Caco-2 (cell line): Measurements from ENCODE around the gene SELENOO. TPM values are rescaled to one million over a fixed set of nuclear protein-coding genes. Genes with fewer than 3 reads are reported as not detected.
A peak's percentile ranks its signal among the peaks of the same experiment; 100 is the strongest.

Source experiments
- BruUV-seq: library from RNA; stranded (reverse); fragments of 400-500 nt; replicated peaks from 2 replicates; lab custom pipeline; 2021; lab: Mats Ljungman, UMichigan
- CTCF ChIA-PET: fragments of 300-600 bp; sonication (Branson Sonifier 250); formaldehyde crosslinking; loops from one replicate; lab custom pipeline; 2022; ENCODE audit warnings: antibody characterized with exemption; lab: Charles Lee
- POLR2A ChIA-PET: fragments of 300-600 bp; sonication (Branson Sonifier 250); formaldehyde crosslinking; loops from one replicate; lab custom pipeline; 2022; ENCODE audit warnings: antibody characterized with exemption; lab: Charles Lee
- DNase-seq, 2 experiments: peaks; one replicate each; pipeline versions ENCODE4 v3.0.0 to v3.0.0-alpha.2; 2020 to 2022
- H3K27me3 ChIP-seq: replicated peaks from 2 replicates; pipeline ENCODE4 v1.6.0; 2011; ENCODE audit warnings: low read length; ENCODE audit not compliant: control insufficient read depth, insufficient read depth
- H3K36me3 ChIP-seq: 2 replicates; pipeline ENCODE4 v1.5.1; 2011; ENCODE audit warnings: low read length; ENCODE audit not compliant: control insufficient read depth, insufficient read depth
- H3K4me1 ChIP-seq: fragments of 250-450 bp; sonication (Bioruptor Pico); 2 replicates; pipeline ENCODE4 v1.5.1; 2020; ENCODE audit warnings: mild to moderate bottlenecking
- H3K4me3 ChIP-seq: 2 replicates; pipeline ENCODE4 v1.5.1; 2011; ENCODE audit warnings: low read depth, mild to moderate bottlenecking, control low read depth, low read length
- H3K9me3 ChIP-seq: fragments of 250-450 bp; sonication (Bioruptor Pico); 2 replicates; pipeline ENCODE4 v1.5.1; 2020; ENCODE audit warnings: mild to moderate bottlenecking, moderate library complexity
- H3K27ac Mint-ChIP-seq: one replicate; pipeline ENCODE4 v1.8.0; 2022; ENCODE audit warnings: mixed read lengths; ENCODE audit not compliant: unreplicated experiment
- H3K27me3 Mint-ChIP-seq: one replicate; pipeline ENCODE4 v1.8.0; 2022; ENCODE audit warnings: mixed read lengths; ENCODE audit not compliant: insufficient read depth, unreplicated experiment
- H3K36me3 Mint-ChIP-seq: one replicate; pipeline ENCODE4 v1.8.0; 2022; ENCODE audit warnings: mild to moderate bottlenecking, mixed read lengths; ENCODE audit not compliant: insufficient read depth, unreplicated experiment
- H3K4me1 Mint-ChIP-seq: one replicate; pipeline ENCODE4 v1.8.0; 2022; ENCODE audit warnings: low read depth, mixed read lengths; ENCODE audit not compliant: unreplicated experiment
- H3K4me3 Mint-ChIP-seq: one replicate; pipeline ENCODE4 v1.8.0; 2022; ENCODE audit warnings: mild to moderate bottlenecking, moderate library complexity, mixed read lengths; ENCODE audit not compliant: unreplicated experiment
- H3K9me3 Mint-ChIP-seq: one replicate; pipeline ENCODE4 v1.8.0; 2022; ENCODE audit warnings: mixed read lengths; ENCODE audit not compliant: unreplicated experiment
- CTCF ChIP-seq, 2 experiments: fragments of 200-600 bp in 1 of 2; IDR thresholded peaks; 1 replicate in 1 of 2; 2 replicates in 1 of 2; pipeline versions ENCODE4 v1.5.1 to v1.8.0; 2011 to 2022; ENCODE audit warnings: antibody characterized with exemption in 1 of 2, control low read depth in 1 of 2, inconsistent platforms in 1 of 2, low read depth in 1 of 2, low read length in 1 of 2, mild to moderate bottlenecking in 1 of 2, moderate library complexity in 1 of 2; ENCODE audit not compliant: insufficient read depth in 1 of 2, severe bottlenecking in 1 of 2, unreplicated experiment in 1 of 2
- intact Hi-C: fragments of 100-400 bp; cut with micrococcal nuclease; formaldehyde crosslinking; loops from one replicate; pipeline ENCODE4 v1.10.0; 2022; ENCODE audit not compliant: unreplicated experiment
- total RNA-seq: library from RNA; stranded (reverse); gene quantifications from 2 replicates; pipeline ENCODE4 v1.2.3, GENCODE V29; 2022

SELENOO gene
- total RNA-seq, 1 experiment from 2014 or later = 29.3 TPM

- Mint-ChIP-seq H3K36me3 (peaks cover 86% of the 10 kb centered on the region), H3K9me3 (no peaks in the 10 kb centered on the region), H3K4me1 (no peaks in the 10 kb centered on the region), H3K27ac (peak overlapping the region; percentile 16), H3K27me3 (no peaks in the 10 kb centered on the region), H3K4me3 (no peak overlapping the region)
- no peak overlapping the region for H3K4me3 ChIP-seq
- BruUV-seq = no TSS peak
- H3K9me3 ChIP-seq = no peaks in the 10 kb centered on the region
- no peak for TF ChIP-seq CTCF (IDR thresholded peaks at IDR 0.05; ENCODE audit: insufficient read depth in 1 of 2, low read depth in 1 of 2, low read length in 1 of 2, severe bottlenecking in 1 of 2, unreplicated experiment in 1 of 2)
- CTCF ChIA-PET = no interaction called here
- no peak for DNase-seq
- no peaks in the 10 kb centered on the region for H3K27me3 ChIP-seq
- no peaks in the 10 kb centered on the region for H3K4me1 ChIP-seq
- intact Hi-C loops = no loop called here
- H3K36me3 ChIP-seq = no peaks in the 10 kb centered on the region; the same call in 1 of the 2 replicates
- POLR2A ChIA-PET = no interaction called here
These were observed 14.7 kb downstream of the SELENOO start for GRCh38 chr22:50215297-50216054.

DNA sequence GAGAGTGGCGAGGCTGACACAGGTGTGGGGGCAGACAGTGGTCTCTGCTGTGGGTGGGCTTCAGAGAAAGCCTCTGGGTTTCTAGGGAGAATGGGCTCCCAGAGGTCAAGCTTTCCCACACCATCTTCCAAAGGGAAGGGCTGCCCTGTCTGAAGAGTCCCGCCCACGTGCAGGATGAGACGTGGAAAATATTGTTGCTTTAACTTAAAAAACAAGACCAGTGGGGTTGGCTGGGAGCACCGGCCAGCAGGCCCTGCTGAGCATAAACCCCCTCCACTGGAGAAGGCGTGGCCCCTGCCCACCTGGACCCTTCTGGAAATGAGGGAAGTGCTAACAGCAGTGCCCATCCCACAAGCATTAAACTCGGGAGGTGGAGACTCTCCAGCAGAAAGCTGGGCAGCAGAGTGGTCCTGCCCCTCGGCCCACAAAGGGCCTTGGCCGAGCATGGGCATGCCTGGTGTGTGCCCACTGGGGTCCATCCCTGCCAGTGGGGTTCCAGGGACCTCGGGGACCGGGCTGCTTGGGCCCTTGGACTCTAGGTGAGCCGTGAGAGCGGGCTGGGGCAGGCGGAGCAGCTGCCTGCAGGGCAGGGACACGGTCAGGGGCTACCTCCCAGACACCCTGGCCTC, 15.4 kb downstream of the SELENOO start:
- Mint-ChIP-seq H3K27me3 (no peaks in the 10 kb centered on the region), H3K27ac (no peak overlapping the region), H3K36me3 (peaks cover 79% of the 10 kb centered on the region), H3K4me1 (no peaks in the 10 kb centered on the region), H3K4me3 (no peak overlapping the region), H3K9me3 (no peaks in the 10 kb centered on the region)
- H3K9me3 ChIP-seq = no peaks in the 10 kb centered on the region
- H3K4me3 ChIP-seq = no peak overlapping the region
- H3K36me3 ChIP-seq = no peaks in the 10 kb centered on the region; the same call in 1 of the 2 replicates
- DNase-seq = no peak
- intact Hi-C loops = no loop called here
- no peaks in the 10 kb centered on the region for H3K27me3 ChIP-seq
- no TSS peak for BruUV-seq
- no peak for TF ChIP-seq CTCF (IDR thresholded peaks at IDR 0.05; ENCODE audit: insufficient read depth in 1 of 2, low read depth in 1 of 2, low read length in 1 of 2, severe bottlenecking in 1 of 2, unreplicated experiment in 1 of 2)
- no peaks in the 10 kb centered on the region for H3K4me1 ChIP-seq
- ChIA-PET CTCF (interaction anchor here (0.6 kb wide), 1 partner anchor 236 kb away, joined by 3 read pairs; no protein-coding TSS in a partner anchor), POLR2A (no interaction called here)

DNA sequence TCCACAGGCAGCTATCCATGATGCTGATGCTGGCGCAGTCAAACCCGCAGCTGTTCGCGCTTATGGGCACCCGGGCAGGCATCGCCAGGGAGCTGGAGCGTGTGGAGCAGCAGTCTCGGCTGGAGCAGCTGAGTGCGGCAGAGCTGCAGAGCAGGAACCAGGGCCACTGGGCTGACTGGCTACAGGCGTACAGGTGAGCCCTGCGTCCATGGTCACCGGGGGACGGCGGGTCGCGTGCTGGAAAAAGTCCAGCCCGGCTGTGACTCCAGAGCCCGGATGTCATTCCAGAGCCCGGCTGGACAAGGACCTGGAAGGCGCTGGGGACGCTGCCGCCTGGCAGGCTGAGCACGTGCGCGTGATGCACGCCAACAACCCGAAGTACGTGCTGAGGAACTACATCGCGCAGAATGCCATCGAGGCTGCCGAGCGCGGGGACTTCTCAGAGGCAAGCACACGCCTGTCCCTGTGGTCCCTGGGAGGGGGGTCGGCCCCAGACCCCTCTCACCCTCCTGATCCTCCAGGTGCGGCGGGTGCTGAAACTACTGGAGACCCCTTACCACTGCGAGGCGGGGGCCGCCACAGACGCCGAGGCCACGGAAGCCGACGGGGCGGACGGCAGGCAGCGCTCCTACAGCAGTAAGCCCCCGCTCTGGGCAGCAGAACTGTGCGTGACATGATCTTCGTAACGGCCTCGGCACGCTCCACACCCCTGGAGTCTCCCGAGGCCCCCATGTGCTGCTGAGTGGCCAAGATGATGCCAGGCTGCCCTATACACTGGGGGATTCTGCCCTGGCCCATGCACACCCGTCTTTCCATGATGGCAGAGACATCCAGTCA, 16.1 kb downstream of the SELENOO start:
- BruUV-seq = no TSS peak
- Mint-ChIP-seq H3K36me3 (peaks cover 74% of the 10 kb centered on the region), H3K27me3 (no peaks in the 10 kb centered on the region), H3K9me3 (no peaks in the 10 kb centered on the region), H3K27ac (no peak overlapping the region), H3K4me3 (no peak overlapping the region), H3K4me1 (no peaks in the 10 kb centered on the region)
- no peak for TF ChIP-seq CTCF (IDR thresholded peaks at IDR 0.05; ENCODE audit: insufficient read depth in 1 of 2, low read depth in 1 of 2, low read length in 1 of 2, severe bottlenecking in 1 of 2, unreplicated experiment in 1 of 2)
- H3K36me3 ChIP-seq = no peaks in the 10 kb centered on the region; the same call in 1 of the 2 replicates
- intact Hi-C loops = no loop called here
- no peak overlapping the region for H3K4me3 ChIP-seq
- no peak for DNase-seq
- no peaks in the 10 kb centered on the region for H3K4me1 ChIP-seq
- no peaks in the 10 kb centered on the region for H3K27me3 ChIP-seq
- POLR2A ChIA-PET = no interaction called here
- no peaks in the 10 kb centered on the region for H3K9me3 ChIP-seq
- CTCF ChIA-PET = interaction anchor here (0.6 kb wide), 1 partner anchor 235 kb away, joined by 3 read pairs; no protein-coding TSS in a partner anchor
